Choroid plexus epithelial cell (primary cell): ENCODE results near the gene DAB2.

Experiments used
- DNase-seq: peaks from one replicate; pipeline ENCODE4 v3.0.0-alpha.2; 2010; ENCODE audit warnings: low read depth
- H3K4me3 ChIP-seq: 2 replicates; pipeline ENCODE4 v1.5.1; 2011; ENCODE audit warnings: low read depth, mild to moderate bottlenecking, control low read depth, low read length, moderate library complexity
- CTCF ChIP-seq: conservative IDR thresholded peaks from 2 replicates; pipeline ENCODE4 v1.5.1; 2011; ENCODE audit warnings: low read depth, mild to moderate bottlenecking, control low read depth, inconsistent platforms, low read length, moderate library complexity

Gene DAB2

GRCh38 chr5:39430461-39430860, 5.7 kb upstream of the DAB2 start:
- TF ChIP-seq CTCF: no peak
- DNase-seq: no peak
- no peak overlapping the region for H3K4me3 ChIP-seq

GRCh38 chr5:39428640-39429039, 3.9 kb upstream of the DAB2 start:
- no peak overlapping the region for H3K4me3 ChIP-seq
- no peak for DNase-seq
- TF ChIP-seq CTCF: no peak

GRCh38 chr5:39427633-39428032, 2.9 kb upstream of the DAB2 start:
- TF ChIP-seq CTCF: no peak
- H3K4me3 ChIP-seq: no peak overlapping the region
- DNase-seq: no peak

GRCh38 chr5:39427229-39427628, 2.4 kb upstream of the DAB2 start:
- DNase-seq: peak; percentile 62
- H3K4me3 ChIP-seq: no peak overlapping the region
- TF ChIP-seq CTCF: no peak

GRCh38 chr5:39426746-39427105, 1.9 kb upstream of the DAB2 start:
- no peak for TF ChIP-seq CTCF
- DNase-seq: no peak
- H3K4me3 ChIP-seq: no peak overlapping the region

- no peak overlapping the region for H3K4me3 ChIP-seq
- no peak for TF ChIP-seq CTCF
- DNase-seq: no peak
Observed at GRCh38 chr5:39426051-39426745, 1.4 kb upstream of the DAB2 start.

- TF ChIP-seq CTCF: no peak
- no peak for DNase-seq
- peak overlapping the region; percentile 84 for H3K4me3 ChIP-seq
Observed at GRCh38 chr5:39423331-39423751, 1.4 kb downstream of the DAB2 start.
